Osteocyte (in vitro differentiated cells): ENCODE data around the gene USP13. TPM values are rescaled to one million over a fixed set of nuclear protein-coding genes. Genes with fewer than 3 reads are reported as not detected.

Source experiments
- DNase-seq: peaks from one replicate; pipeline ENCODE4 v3.0.0; 2021; ENCODE audit warnings: mixed read lengths; ENCODE audit not compliant: unreplicated experiment; ENCODE audit errors: extremely low spot score
- H3K27ac Mint-ChIP-seq: one replicate; pipeline ENCODE4 v1.8.0; 2021; ENCODE audit warnings: mild to moderate bottlenecking, mixed read lengths; ENCODE audit not compliant: unreplicated experiment
- H3K27me3 Mint-ChIP-seq: one replicate; pipeline ENCODE4 v1.8.0; 2021; ENCODE audit warnings: mixed read lengths; ENCODE audit not compliant: unreplicated experiment
- H3K36me3 Mint-ChIP-seq: one replicate; pipeline ENCODE4 v1.8.0; 2021; ENCODE audit warnings: mixed read lengths; ENCODE audit not compliant: unreplicated experiment
- H3K4me1 Mint-ChIP-seq: one replicate; pipeline ENCODE4 v1.8.0; 2021; ENCODE audit warnings: mixed read lengths; ENCODE audit not compliant: unreplicated experiment
- H3K4me3 Mint-ChIP-seq: one replicate; pipeline ENCODE4 v1.8.0; 2021; ENCODE audit warnings: mild to moderate bottlenecking, moderate library complexity, mixed read lengths; ENCODE audit not compliant: unreplicated experiment
- H3K9me3 Mint-ChIP-seq: one replicate; pipeline ENCODE4 v1.8.0; 2021; ENCODE audit warnings: mixed read lengths; ENCODE audit not compliant: unreplicated experiment
- CTCF ChIP-seq: fragments of 200-600 bp; sonication (generic); IDR thresholded peaks from 2 replicates; pipeline ENCODE4 v1.5.0; 2021; ENCODE audit warnings: antibody characterized with exemption, mild to moderate bottlenecking, moderate library complexity
- total RNA-seq: library from RNA; stranded (reverse); gene quantifications from 2 replicates; pipeline ENCODE4 v1.2.1, GENCODE V29; 2021

USP13 gene
- total RNA-seq, 1 donor from 2014 or later, result 36.3 TPM

GRCh38 chr3:179745079-179745478, 92.2 kb downstream of the USP13 start:
- TF ChIP-seq CTCF, result no peak
- Mint-ChIP-seq H3K27me3 (no peaks in the 10 kb centered on the region), H3K36me3 (peaks cover 35% of the 10 kb centered on the region), H3K27ac (no peak overlapping the region), H3K4me1 (peaks cover 6% of the 10 kb centered on the region), H3K9me3 (no peaks in the 10 kb centered on the region), H3K4me3 (no peak overlapping the region)
- no peak for DNase-seq

GRCh38 chr3:179745716-179746115, 92.9 kb downstream of the USP13 start:
- peaks cover 30% of the 10 kb centered on the region for H3K36me3 Mint-ChIP-seq
- H3K4me3 Mint-ChIP-seq, result no peak overlapping the region
- H3K27ac Mint-ChIP-seq, result no peak overlapping the region
- no peak for TF ChIP-seq CTCF
- peaks cover 6% of the 10 kb centered on the region for H3K4me1 Mint-ChIP-seq
- no peaks in the 10 kb centered on the region for H3K9me3 Mint-ChIP-seq
- H3K27me3 Mint-ChIP-seq, result no peaks in the 10 kb centered on the region
- DNase-seq, result peak; percentile 13

GRCh38 chr3:179750720-179751328, 98.0 kb downstream of the USP13 start:
- peak; percentile 54 for DNase-seq

GRCh38 chr3:179760944-179761343, 108.1 kb downstream of the USP13 start:
- no peak overlapping the region for H3K27ac Mint-ChIP-seq

More at GRCh38 chr3:179750720-179751328, 98.0 kb downstream of the USP13 start:
- no peaks in the 10 kb centered on the region for H3K27me3 Mint-ChIP-seq
- peak; percentile 75 for TF ChIP-seq CTCF
- H3K9me3 Mint-ChIP-seq, result no peaks in the 10 kb centered on the region
- H3K27ac Mint-ChIP-seq, result no peak overlapping the region
- peaks cover 28% of the 10 kb centered on the region for H3K36me3 Mint-ChIP-seq
- H3K4me1 Mint-ChIP-seq, result peaks cover 6% of the 10 kb centered on the region
- no peak overlapping the region for H3K4me3 Mint-ChIP-seq

GRCh38 chr3:179765396-179765795, 112.6 kb downstream of the USP13 start:
- Mint-ChIP-seq H3K36me3 (peaks cover 51% of the 10 kb centered on the region), H3K27ac (no peak overlapping the region), H3K4me3 (no peak overlapping the region), H3K27me3 (no peaks in the 10 kb centered on the region), H3K9me3 (no peaks in the 10 kb centered on the region), H3K4me1 (peaks cover 25% of the 10 kb centered on the region)
- DNase-seq, result no peak
- no peak for TF ChIP-seq CTCF

More at GRCh38 chr3:179760944-179761343, 108.1 kb downstream of the USP13 start:
- Mint-ChIP-seq H3K4me3 (no peak overlapping the region), H3K36me3 (peaks cover 63% of the 10 kb centered on the region), H3K9me3 (no peaks in the 10 kb centered on the region), H3K4me1 (peaks cover 8% of the 10 kb centered on the region), H3K27me3 (no peaks in the 10 kb centered on the region)
- TF ChIP-seq CTCF, result no peak
- no peak for DNase-seq
